ENCODE data around the gene RTKN.

RTKN gene

GRCh38 chr2:74392449-74392743 lies 49.3 kb downstream of the RTKN start:
- no peak for DNase-seq (ENCODE audit: low read depth)
- no peak for TF ChIP-seq CTCF (conservative IDR thresholded peaks at IDR 0.05; ENCODE audit: low read depth, low read length)
- H3K4me3 ChIP-seq (ENCODE audit: low read length), result no peak overlapping the region

GRCh38 chr2:74391580-74392448 lies 49.9 kb downstream of the RTKN start:
- peak overlapping the region; percentile 77 for H3K4me3 ChIP-seq (ENCODE audit: low read length)
- peak; percentile 99 for TF ChIP-seq CTCF (conservative IDR thresholded peaks at IDR 0.05; ENCODE audit: low read depth, low read length)
- peak; percentile 70 for DNase-seq (ENCODE audit: low read depth)

GRCh38 chr2:74391209-74391579 lies 50.5 kb downstream of the RTKN start:
- TF ChIP-seq CTCF (conservative IDR thresholded peaks at IDR 0.05; ENCODE audit: low read depth, low read length), result no peak
- H3K4me3 ChIP-seq (ENCODE audit: low read length), result peak overlapping the region; percentile 77
- DNase-seq (ENCODE audit: low read depth), result no peak

GRCh38 chr2:74390606-74391005 lies 51.1 kb downstream of the RTKN start:
- no peak for TF ChIP-seq CTCF (conservative IDR thresholded peaks at IDR 0.05; ENCODE audit: low read depth, low read length)
- no peak for DNase-seq (ENCODE audit: low read depth)
- H3K4me3 ChIP-seq (ENCODE audit: low read length), result peak overlapping the region; percentile 77

- no peak for TF ChIP-seq CTCF (conservative IDR thresholded peaks at IDR 0.05; ENCODE audit: low read depth, low read length)
- DNase-seq (ENCODE audit: low read depth), result no peak
- H3K4me3 ChIP-seq (ENCODE audit: low read length), result no peak overlapping the region
These were observed 54.4 kb downstream of the RTKN start for GRCh38 chr2:74387346-74387745.

GRCh38 chr2:74385396-74385795 lies 56.3 kb downstream of the RTKN start:
- TF ChIP-seq CTCF (conservative IDR thresholded peaks at IDR 0.05; ENCODE audit: low read depth, low read length), result no peak
- no peak overlapping the region for H3K4me3 ChIP-seq (ENCODE audit: low read length)
- no peak for DNase-seq (ENCODE audit: low read depth)

GRCh38 chr2:74384051-74384450 lies 57.7 kb downstream of the RTKN start:
- TF ChIP-seq CTCF (conservative IDR thresholded peaks at IDR 0.05; ENCODE audit: low read depth, low read length), result no peak
- no peak for DNase-seq (ENCODE audit: low read depth)
- no peak overlapping the region for H3K4me3 ChIP-seq (ENCODE audit: low read length)
